ENCODE results near the gene PSMB11.

DNA sequence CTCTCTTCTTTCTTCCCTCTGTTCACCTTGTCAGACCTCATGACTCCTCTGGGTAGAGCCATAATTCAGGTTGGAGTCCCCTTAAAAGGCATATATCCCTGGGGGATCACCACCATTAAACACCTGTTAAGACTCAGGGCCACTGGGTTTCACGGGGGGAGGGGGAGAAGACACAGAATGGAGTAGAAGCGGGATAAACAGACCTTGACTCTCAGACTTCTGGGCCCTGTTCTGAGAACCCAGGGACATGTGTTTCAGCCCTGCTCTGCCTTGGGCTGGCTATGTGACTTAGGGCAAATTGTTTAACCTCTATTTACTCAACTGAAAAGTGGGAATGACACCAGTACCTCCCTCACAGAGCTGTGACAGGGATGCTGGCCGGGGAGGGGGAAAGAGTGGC, 10.7 kb downstream of the PSMB11 start:
- TF ChIP-seq EP300 (IDR thresholded peaks at IDR 0.05): no peak
- TF ChIP-seq, protein P1, sequence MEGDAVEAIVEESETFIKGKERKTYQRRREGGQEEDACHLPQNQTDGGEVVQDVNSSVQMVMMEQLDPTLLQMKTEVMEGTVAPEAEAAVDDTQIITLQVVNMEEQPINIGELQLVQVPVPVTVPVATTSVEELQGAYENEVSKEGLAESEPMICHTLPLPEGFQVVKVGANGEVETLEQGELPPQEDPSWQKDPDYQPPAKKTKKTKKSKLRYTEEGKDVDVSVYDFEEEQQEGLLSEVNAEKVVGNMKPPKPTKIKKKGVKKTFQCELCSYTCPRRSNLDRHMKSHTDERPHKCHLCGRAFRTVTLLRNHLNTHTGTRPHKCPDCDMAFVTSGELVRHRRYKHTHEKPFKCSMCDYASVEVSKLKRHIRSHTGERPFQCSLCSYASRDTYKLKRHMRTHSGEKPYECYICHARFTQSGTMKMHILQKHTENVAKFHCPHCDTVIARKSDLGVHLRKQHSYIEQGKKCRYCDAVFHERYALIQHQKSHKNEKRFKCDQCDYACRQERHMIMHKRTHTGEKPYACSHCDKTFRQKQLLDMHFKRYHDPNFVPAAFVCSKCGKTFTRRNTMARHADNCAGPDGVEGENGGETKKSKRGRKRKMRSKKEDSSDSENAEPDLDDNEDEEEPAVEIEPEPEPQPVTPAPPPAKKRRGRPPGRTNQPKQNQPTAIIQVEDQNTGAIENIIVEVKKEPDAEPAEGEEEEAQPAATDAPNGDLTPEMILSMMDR (IDR thresholded peaks at IDR 0.05): no peak
